NCI-H510A (cell line): Measurements from ENCODE around the gene RYR1.
"Not testable (repeated sequence)": the region's sequence is repeated elsewhere in the genome, so short reads cannot be mapped to it uniquely, and the experiment has no call there.

Source experiments
- DNase-seq: peaks from one replicate; lab custom pipeline; 2025; lab: John Stamatoyannopoulos, UW

The RYR1 gene

DNA sequence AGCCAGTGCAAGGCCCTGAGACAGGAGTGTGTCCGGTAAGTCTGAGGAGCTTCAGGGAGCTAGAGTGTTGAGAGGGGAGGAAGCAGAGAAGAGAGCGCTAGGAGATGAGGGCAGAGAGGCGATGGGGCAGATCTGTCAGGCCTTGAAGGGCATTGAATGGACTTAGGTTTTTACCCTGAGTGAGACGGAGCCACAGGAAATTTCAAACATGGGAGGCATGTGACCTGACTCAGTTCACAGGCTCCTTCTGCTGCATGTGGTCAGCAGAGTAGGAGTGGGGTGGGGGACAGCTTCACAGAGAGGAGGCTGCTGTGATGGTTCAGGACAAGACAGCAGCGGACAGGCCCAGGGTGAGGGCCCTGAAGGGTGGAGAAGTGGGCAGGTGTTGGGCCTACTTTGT is 33.1 kb upstream of the RYR1 start:
- no peak for DNase-seq

- no peak for DNase-seq
These were observed 32.3 kb upstream of the RYR1 start for GRCh38 chr19:38401148-38401547.

DNA sequence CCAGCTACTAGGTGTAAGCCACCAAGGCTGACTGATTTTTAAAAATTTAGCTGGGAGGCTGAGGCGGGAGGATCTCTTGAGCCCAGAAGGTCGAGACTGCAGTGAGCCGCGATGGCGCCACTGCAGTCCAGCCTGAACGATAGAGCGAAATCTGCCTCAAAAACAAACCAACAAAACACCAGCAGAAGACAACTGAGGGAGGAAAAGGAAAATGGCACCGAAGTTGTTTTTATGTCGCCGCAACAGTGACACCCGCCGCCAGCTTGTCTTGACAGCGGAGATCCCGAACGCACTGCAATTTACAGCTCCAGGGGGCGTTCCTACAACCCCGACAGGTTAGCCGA is 30.9 kb upstream of the RYR1 start:
- no peak for DNase-seq

GRCh38 chr19:38402967-38403674 is 30.4 kb upstream of the RYR1 start, which contains the start of gene FAM98C:
FAM98C (plus strand) TSS chr19:38403093; CDS start chr19:38403154, 61 bp downstream.
- DNase-seq: peak; percentile 93

- no peak for DNase-seq
These were observed 28.6 kb upstream of the RYR1 start for GRCh38 chr19:38404858-38405257.

DNA sequence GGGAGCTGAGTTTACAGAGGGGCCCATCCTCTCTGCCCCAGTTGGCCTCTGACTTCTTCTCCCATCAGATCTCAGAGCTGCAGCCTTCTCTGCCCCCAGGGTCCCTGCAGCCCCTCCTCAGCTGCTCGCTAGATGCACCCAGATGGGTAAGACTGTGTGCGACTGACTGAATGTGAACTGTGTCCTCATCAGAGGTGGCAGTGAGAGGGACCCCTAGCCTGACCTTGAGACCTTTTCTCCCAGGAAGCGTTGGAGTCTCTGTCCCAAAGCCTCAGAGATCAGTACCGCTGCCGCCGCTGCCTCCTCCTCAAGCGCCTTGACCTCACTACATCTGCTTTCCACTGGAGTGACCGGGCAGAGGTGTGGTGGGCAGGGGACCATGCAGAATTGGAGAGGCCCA is 28.2 kb upstream of the RYR1 start:
- DNase-seq: no peak

GRCh38 chr19:38409631-38410133 is 23.8 kb upstream of the RYR1 start:
- no peak for DNase-seq

DNA sequence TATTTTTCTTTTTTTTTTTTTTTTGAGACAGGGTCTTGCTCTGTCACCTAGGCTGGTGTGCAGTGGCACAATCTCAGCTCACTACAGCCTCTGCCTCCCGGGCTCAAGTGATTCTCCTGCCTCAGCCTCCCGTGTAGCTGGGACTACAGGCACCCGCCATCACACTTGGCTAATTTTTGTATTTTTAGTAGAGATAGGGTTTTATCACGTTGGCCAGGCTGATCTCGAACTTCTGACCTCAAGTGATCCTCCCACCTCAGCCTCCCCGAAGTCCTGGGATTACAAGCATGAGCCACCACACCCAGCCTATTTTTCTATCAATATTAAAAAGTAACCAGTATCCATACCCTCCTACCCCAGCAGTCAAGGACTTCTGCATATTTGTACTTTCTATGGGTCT is 23.1 kb upstream of the RYR1 start:
- not testable (repeated sequence) for DNase-seq

GRCh38 chr19:38411041-38411712 is 22.3 kb upstream of the RYR1 start:
- DNase-seq: no peak

- DNase-seq: not testable (repeated sequence)
These were observed 21.6 kb upstream of the RYR1 start for GRCh38 chr19:38411898-38412297.

GRCh38 chr19:38412491-38412890 is 21.0 kb upstream of the RYR1 start:
- no peak for DNase-seq

GRCh38 chr19:38412961-38413360 is 20.5 kb upstream of the RYR1 start:
- DNase-seq: no peak

- DNase-seq: no peak
These were observed 20.1 kb upstream of the RYR1 start for GRCh38 chr19:38413416-38413815.

GRCh38 chr19:38417146-38417543 is 16.3 kb upstream of the RYR1 start:
- no peak for DNase-seq

DNA sequence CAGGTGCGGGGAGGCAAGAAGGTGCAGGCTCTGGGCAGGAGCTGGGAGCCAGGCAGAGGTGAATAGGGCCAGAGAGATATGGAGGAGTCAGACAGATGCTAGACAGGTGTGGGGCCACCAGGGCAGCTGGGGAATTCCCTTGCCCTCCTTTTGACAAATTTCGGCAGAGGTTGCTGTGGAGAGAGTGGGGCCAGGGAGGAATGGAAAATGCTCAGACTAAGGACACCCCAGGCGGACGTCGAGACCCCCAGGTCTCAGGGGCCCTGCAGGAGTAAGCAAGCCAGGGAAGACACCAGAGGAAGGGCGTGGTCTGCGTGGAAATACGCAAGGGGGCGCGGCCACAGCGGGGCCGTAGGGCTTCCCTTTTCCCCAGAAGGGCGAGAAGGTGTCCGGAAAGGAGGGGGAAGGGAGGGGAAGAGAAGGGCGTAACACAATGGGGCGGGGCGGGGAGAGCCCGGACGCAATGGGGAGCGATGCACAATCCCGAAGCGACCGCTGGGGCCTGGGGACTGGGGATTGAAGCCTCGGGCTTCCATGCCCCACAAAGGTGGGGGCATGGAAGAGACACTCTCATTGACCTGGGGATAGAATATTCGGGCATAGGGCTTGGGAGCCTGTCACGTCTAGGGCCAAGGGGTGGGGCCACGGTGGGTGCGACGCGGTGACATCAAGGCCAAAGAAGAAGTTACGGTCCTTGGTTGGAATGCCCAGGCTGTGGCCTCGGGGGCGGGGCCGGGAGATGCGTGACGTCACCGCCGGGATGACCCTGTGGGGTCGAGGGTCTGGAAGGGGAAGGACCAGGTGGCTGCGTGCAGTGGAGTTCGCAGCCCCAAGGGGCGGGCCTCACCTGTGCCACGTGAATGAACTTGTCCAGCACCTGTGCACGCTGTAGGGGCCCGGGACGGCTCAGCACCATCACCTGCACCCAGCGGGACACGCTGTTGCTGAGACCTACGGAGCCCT is 15.7 kb upstream of the RYR1 start:
- DNase-seq: peak; percentile 23

GRCh38 chr19:38420935-38421334 is 12.6 kb upstream of the RYR1 start:
- no peak for DNase-seq

DNA sequence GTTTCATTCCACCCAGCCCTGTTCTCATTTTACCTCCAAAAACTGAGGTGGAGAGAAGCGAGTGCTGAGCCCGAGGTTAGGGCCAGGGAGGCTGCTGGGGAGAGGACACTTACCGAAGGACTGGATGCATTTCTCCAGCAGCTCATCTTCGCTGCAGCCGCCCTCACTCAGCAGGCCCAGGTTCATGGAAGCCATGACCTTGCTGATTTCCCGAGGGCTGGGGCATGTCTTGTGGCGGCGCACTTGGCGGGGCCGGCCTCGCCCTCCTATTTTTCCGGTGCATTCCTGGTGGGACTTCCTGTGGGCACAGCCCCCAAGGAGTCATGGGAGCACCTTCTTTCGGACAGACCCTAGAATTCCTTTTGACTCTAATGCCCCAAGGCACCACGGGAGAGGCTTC is 11.6 kb upstream of the RYR1 start:
- DNase-seq: no peak

DNA sequence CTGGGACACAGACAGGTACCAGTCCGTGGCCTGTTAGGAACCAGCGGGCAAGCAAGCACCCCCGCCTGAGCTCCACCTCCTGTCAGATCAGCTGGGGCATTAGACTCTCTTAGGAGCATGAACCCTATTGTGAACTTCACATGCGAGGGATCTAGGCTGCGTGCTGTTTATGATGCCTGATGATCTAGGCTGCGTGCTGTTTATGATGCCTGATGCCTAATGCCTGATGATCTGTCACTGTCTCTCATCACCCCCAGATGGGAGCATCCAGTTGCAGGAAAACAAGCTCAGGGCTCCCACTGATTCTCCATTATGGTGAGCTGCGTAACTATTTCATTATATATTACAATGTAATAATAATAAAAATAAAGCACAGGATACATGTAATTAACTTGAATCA is 11.1 kb upstream of the RYR1 start:
- DNase-seq: no peak

DNA sequence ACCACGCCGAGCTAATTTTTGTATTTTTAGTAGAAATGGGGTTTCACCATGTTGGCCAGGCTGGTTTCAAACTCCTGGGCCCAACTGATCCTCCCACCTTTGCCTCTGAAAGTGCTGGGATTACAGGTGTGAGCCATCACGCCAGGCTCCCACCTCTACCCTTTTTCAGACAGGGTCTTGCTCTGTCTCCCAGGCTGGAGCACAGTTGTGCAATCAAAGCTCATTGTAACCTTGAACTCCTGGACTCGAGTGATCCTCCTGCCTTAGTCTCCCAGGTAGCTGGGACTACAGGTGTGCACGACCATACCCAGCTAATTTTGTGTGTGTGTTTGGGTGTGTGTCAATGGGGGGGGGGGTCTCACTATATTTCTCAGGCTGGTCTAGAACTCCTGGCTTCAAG is 9.2 kb upstream of the RYR1 start:
- DNase-seq: no peak

DNA sequence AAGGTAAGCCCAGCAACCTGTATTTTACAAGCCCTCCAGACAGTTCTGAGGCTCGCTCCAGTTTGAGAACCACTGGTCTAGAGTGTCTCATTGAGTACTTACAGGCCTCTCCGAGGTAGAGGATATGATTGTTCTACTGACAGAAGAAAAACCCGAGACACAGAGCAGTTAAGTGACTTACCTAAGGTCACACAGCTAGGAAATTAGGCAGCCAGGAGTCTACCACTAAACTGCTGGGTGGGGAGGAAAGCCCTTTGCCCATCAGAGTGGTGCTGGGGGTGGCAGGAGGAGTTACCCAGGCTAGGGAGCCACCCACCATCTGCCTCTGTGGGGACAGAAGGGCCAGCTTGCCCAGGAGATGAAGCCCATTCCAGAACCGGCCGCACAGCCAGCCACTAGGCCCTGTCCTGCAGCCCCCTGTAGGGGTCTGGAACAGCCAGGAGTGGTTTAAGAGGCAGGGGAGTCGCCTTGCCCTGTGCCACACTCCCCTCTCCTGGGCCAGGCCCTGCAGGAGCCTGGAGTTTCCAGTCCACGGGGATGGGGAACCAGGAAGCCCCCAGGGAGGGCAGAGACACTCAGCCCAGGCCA is 8.2 kb upstream of the RYR1 start:
- DNase-seq: no peak

DNA sequence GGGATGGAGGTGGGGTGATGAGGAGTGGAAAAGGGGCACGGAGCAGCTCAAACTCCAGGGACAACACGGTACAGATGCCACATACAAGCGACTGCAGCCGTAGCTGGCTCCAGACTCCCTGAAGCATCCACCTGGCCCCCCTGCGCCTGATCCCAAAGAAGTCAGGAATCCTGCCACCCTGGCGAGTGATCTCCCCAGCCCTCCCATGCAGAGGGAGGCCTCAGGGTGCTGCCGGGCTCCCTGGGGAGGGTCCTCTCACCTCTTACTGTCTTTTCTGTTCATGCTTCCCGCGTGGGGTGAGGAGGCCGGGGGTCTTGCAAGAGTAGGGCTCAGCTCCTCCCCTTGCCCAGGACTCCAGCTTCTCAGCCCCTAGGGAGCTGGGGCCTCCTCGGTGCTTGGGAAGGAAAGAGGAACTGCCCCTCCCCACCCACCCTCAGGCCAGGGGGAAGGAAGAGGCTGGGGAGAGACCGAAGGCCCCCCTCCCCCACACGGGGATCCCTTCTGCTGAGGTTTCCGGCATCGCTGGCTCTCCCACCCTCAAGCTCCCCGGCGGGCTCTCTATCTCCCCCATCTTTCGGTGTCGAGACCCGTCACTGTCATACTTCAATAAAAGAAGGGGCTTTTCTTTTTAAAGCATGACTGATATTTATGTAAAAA is 7.6 kb upstream of the RYR1 start, which contains the start of gene RASGRP4:
Gene RASGRP4, minus strand, starts transcription at position 410 of the 657 bp plus-strand sequence. Its CDS starts 128 bp downstream, at position 282.
- DNase-seq: no peak
